Measurements from ENCODE around the gene MGAT1.
"Not testable (repeated sequence)": the region's sequence is repeated elsewhere in the genome, so short reads cannot be mapped to it uniquely, and the experiment has no call there.

MGAT1 gene

GRCh38 chr5:180803181-180804128 is 849 bp upstream of the MGAT1 start:
- peak; percentile 54 for DNase-seq

- no peak for DNase-seq
Observed at GRCh38 chr5:180801596-180802324, 846 bp downstream of the MGAT1 start.

- no peak for DNase-seq
Observed at GRCh38 chr5:180799902-180800801, 2.5 kb downstream of the MGAT1 start.

DNA sequence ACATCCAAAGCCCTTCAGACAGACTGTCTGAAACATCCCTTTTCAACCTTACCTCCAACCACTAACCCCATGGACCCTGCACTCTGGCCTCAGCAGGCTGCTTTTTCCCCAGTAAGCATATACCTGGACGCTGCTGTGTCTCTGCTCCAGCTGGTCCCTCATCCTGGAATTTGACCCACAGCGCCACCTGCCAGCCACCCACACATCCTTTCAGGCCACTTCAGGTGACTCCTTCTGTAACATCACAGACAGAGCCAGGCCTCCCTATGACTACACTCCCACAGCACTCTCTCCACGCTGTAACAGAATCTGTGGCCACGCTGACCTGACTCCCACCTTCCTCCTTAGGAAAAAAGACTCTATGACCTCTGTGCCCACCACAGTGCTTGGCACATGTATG is 3.4 kb downstream of the MGAT1 start:
- no peak for DNase-seq

- no peak for DNase-seq
Observed at GRCh38 chr5:180798193-180798592, 4.4 kb downstream of the MGAT1 start.

GRCh38 chr5:180797256-180798192 is 5.1 kb downstream of the MGAT1 start:
- DNase-seq: no peak

GRCh38 chr5:180795771-180796313 is 6.8 kb downstream of the MGAT1 start:
- DNase-seq: no peak

DNA sequence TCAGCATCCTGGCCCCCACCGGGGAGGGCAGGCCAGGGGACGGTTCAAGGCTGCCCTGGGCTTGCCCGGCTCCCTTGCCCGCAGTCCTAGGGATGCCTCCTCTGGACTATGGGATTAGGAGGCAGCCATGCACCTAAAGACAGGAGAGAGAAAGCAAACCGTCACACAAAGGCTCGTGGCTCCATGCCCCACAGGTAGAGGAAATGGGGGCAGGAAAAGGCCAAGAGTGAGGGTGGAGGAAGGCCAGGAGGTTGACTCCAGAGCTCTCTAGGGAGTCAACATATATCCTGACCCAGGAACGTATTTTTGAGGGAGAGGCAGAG is 9.7 kb downstream of the MGAT1 start:
- no peak for DNase-seq

DNA sequence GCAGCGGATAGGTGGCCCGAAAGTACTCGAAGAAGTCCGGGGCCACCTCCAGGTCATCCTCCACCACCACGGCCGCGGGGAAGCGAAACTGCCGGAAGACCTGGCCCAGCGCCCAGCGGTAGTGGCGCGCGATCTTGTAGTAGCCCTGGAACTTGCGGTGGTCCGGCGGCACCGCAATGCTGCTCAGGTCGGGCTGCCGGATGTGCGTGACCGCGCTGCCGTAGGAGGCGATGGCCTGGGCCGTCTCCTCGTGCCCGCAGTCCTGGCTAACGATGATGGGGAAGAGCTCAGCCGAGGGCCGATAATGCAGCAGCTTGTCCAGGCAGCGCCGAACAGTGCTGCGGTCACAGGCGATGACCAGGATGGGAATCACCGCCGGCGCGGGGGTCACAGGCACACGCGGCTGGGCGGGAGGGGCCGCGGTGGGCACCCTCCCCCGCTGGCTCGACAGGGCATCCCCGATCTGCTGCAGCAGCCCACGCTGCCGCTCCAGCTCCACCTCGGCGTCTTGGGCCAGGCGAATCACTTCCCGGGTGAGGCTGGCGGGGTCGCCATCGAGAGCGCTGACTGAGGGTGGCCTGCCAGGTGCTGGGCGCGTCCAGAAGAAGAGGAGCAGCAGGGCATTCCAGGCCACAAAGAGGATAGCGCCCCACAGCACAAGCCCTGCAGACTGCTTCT is 10.2 kb downstream of the MGAT1 start:
- DNase-seq: no peak

DNA sequence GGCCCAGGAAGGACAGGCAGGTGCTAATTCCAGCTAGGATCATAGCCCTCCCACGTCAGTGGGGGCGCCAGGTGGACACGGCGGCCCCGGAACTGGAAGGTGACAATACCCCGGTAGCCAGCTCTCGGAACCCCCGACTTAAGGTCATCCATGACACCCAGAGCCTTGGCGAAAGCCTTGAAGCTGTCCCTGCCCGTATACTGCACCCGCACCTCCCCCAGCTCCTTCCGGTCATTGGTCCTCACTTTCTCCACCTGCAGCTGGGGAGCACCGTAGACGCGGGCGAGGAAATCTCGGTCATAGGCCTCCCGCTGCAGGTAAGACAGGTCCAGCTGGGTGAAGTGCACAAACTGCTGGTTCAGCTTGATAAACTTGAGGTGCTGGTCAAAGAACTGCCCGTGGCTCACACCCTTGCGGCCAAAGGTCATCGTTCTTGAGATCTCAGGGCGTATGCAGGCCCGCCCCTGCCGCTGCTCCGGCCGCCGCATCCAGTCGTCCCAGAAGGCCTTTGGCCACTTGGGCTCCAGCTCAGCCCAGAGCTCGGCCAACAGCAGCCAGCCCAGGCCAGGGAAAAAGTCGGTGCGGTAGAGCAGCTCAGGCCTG is 10.9 kb downstream of the MGAT1 start:
- no peak for DNase-seq

- DNase-seq: no peak
Observed at GRCh38 chr5:180790524-180790923, 12.1 kb downstream of the MGAT1 start.

GRCh38 chr5:180790020-180790419 is 12.6 kb downstream of the MGAT1 start:
- no peak for DNase-seq

GRCh38 chr5:180788651-180789410 is 13.8 kb downstream of the MGAT1 start:
- DNase-seq: not testable (repeated sequence)

DNA sequence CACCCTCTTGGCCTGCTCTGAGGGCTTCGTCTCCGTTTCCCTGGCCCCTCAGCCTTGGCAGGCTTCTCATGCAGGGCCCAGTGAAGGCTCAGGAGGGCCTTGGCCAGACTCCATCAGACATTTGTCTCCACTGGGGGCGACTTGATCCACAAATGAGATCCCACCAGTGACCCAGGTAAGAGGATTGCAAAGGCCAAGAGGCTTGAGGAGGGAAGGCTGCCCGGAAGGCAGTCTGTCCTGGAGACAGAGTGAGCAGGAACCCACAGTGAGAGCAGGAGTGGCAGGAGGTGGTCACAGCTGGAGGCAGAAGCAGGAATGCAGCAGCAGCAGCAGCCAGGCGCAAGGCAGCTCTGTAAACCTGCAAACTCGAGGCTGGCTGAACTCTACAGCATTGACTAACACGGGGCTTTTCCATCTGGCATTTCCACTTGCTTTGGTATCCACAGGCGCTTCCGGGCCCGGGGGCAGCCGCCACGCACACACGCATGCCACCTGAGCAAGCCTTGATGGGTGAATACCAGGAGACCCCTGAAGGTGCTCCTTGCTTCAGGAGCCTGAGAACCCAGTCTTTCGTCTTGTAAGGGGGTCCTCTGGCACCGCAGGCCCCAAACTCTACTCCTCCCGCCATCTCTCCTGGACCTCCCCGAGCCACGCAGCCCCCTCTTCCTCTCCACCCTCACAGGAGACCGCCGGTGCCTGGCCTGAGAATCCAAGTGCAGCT is 14.7 kb downstream of the MGAT1 start:
- no peak for DNase-seq

- no peak for DNase-seq
Observed at GRCh38 chr5:180786531-180787398, 15.8 kb downstream of the MGAT1 start.

DNA sequence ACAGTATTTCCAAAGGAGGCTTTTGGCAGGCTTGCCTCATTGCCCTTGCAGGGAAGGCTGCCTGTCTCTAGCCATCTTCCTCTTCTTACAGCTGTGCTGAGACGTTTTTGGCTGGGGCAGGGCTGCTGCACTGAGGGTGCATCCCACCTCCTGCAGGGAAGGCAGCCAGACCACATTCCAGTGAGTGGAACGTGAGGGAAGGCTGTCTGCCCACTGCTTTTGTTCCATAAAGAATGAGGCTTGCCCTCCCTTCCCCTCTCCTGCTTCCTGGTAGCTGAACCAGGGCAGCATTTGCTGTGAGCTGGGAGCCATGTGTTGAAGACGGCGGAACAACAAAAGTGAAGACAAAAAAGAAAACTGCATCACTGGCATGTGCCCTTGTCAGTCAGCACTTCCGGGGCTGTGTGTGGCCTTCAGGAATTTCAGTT is 16.8 kb downstream of the MGAT1 start:
- no peak for DNase-seq

DNA sequence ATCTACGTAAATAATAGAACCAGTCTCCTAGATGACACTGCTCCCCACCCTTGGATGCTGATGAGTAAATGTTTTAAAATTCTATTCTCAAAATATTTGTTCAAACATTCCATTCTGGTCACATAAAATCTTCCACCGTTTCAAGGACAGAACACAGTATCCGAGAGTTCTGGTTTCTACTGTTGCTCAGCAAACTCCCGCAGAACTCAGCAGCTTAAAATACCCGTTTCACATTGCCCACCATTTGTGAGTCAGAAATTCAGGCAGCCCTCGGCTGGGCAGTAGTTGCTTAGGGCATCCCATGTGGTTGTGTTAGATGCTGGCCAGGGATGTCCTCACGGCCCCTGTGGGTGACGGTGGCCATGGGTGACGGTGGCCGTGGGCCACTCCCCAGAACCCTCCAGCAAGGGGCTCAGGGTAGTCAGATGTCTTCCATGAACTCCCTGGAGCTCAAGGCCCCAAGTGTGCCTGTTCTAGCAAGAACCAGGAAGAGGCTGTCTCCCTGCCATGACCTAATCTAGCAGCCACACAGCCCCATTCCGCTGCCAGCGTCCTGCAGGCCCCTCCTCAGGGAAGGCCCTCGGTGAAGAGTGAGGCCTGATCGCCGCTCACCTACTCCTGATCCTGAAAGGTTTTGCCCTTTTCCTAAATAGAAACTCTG is 17.4 kb downstream of the MGAT1 start:
- DNase-seq: no peak

Data from effector CD8-positive, alpha-beta T cell (primary cell).